Measurements from ENCODE around the gene ANKS1B. TPM values are rescaled to one million over a fixed set of nuclear protein-coding genes. Genes with fewer than 3 reads are reported as not detected.

Gene ANKS1B
- total RNA-seq, 1 donor: 47.0 TPM

GRCh38 chr12:99282624-99283023, 702.1 kb downstream of the ANKS1B start:
- no peak for TF ChIP-seq CTCF (IDR thresholded peaks at IDR 0.05; ENCODE audit: insufficient read depth, low read length)
- no peak overlapping the region for H3K4me3 ChIP-seq (ENCODE audit: low read depth, low read length)
- DNase-seq (ENCODE audit: low read depth): no peak

- H3K4me3 ChIP-seq (ENCODE audit: low read depth, low read length): no peak overlapping the region
- TF ChIP-seq CTCF (IDR thresholded peaks at IDR 0.05; ENCODE audit: insufficient read depth, low read length): no peak
- no peak for DNase-seq (ENCODE audit: low read depth)
Measured at GRCh38 chr12:99282086-99282485, 702.6 kb downstream of the ANKS1B start.

GRCh38 chr12:99281277-99281676, 703.5 kb downstream of the ANKS1B start:
- DNase-seq (ENCODE audit: low read depth): no peak
- no peak for TF ChIP-seq CTCF (IDR thresholded peaks at IDR 0.05; ENCODE audit: insufficient read depth, low read length)
- H3K4me3 ChIP-seq (ENCODE audit: low read depth, low read length): no peak overlapping the region

DNA sequence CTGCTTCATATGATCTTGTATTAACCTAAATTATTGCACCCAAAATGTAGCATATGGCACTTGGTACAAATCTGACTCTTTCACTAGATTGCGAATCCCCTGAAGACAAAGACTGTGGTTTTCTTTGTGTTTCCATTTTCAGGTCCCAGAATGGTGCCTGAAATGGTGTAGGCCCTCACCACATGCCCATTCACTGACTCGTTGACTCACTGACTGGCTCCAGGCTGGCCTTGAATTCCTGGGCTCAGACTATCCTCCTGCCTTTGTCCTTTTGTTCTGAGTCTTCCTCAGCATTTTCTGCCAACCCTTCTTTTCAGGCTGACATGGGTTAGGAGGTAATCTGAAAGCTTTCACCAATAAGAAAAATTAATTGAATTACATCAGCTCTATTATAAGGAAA, 705.8 kb downstream of the ANKS1B start:
- no peak overlapping the region for H3K4me3 ChIP-seq (ENCODE audit: low read depth, low read length)
- DNase-seq (ENCODE audit: low read depth): no peak
- TF ChIP-seq CTCF (IDR thresholded peaks at IDR 0.05; ENCODE audit: insufficient read depth, low read length): no peak

DNA sequence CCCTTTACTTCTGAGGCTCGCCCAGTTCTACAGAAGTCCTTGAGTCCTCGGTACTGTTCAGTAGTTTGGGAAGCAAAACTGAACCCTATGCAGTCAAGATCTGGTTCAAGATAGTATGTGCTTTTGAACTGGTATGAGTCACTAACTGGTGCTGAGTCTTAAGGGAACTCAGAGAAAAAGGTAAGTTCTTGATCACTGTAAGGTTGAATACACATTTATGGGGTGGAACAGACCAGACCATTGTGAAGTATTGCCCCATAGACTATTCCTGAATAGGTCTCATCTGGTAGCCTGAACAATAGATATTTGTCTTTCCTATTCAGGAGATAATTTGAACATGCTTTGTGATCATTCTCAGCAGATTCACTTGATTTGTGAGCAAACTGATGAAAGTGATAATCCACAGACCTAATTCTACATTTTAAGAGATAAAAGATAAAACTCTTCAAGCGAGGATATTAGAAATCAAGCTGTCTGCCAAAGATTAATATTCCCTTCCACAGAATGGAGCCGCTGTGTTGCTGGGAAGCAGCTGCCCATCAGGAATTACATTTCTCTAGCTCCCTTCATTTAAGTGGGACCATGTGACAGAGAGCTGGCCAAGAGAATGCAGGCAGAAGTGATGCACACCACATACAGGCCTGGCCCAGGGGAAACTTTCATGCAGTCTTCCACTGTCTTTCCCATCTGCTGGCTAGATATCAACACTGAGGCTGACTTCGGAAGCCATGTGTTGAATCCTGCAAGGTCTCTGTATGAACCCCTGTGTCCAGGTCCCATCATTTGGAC, 707.0 kb downstream of the ANKS1B start:
- no peak for TF ChIP-seq CTCF (IDR thresholded peaks at IDR 0.05; ENCODE audit: insufficient read depth, low read length)
- H3K4me3 ChIP-seq (ENCODE audit: low read depth, low read length): no peak overlapping the region

GRCh38 chr12:99271071-99271470, 713.7 kb downstream of the ANKS1B start:
- no peak for TF ChIP-seq CTCF (IDR thresholded peaks at IDR 0.05; ENCODE audit: insufficient read depth, low read length)
- no peak overlapping the region for H3K4me3 ChIP-seq (ENCODE audit: low read depth, low read length)
- DNase-seq (ENCODE audit: low read depth): no peak

More for the DNA sequence above, 707.0 kb downstream of the ANKS1B start:
- DNase-seq (ENCODE audit: low read depth): no peak

DNA sequence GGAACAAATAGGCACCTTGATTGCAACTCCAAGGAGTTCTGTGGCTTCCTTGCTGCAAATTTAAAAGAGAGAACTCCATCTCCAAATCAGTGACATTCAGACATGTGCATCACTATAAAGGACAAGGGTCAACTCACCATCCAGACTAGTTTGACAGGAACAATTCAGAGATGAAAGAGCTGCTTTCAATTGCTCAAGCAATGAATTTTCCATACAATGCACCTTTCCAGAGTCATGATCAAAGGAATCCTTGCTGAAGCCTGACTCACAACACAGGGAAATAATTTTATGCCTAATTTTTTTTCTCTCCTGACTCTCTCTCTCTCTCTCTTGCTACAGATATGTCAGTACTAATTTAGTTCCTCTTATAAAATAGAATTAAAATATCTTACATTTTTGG, 717.7 kb downstream of the ANKS1B start:
- H3K4me3 ChIP-seq (ENCODE audit: low read depth, low read length): no peak overlapping the region
- DNase-seq (ENCODE audit: low read depth): no peak

More for the DNA sequence above, 717.7 kb downstream of the ANKS1B start:
- no peak for TF ChIP-seq CTCF (IDR thresholded peaks at IDR 0.05; ENCODE audit: insufficient read depth, low read length)

All from fibroblast of the aortic adventitia (primary cell).